ENCODE measurements around the gene LDLR.

- TF ChIP-seq CTCF (IDR thresholded peaks at IDR 0.05; ENCODE audit: low read depth, low read length) (no peak), POLR2A (IDR thresholded peaks at IDR 0.05; ENCODE audit: extremely low read depth, insufficient read length) (no peak), MAX (IDR thresholded peaks at IDR 0.05; ENCODE audit: low read depth, low read length) (peak; percentile 58; the same call in 1 of the 2 replicates), MYC (IDR thresholded peaks at IDR 0.05; ENCODE audit: low read depth, low read length) (peak; percentile 74)
Measured at GRCh38 chr19:11069561-11069960, 19.7 kb upstream of the LDLR start.

All from NB4 (cell line).